HG03045 (cell line): ENCODE measurements around the gene CELF5.
"Not testable (repeated sequence)": the region's sequence is repeated elsewhere in the genome, so short reads cannot be mapped to it uniquely, and the experiment has no call there.

ENCODE experiments used
- ATAC-seq: cut with Tn5 transposase; IDR thresholded peaks from one replicate; pipeline ENCODE4 v1.9.1; 2021; ENCODE audit warnings: mild to moderate bottlenecking, moderate library complexity; ENCODE audit not compliant: unreplicated experiment

Gene CELF5

DNA sequence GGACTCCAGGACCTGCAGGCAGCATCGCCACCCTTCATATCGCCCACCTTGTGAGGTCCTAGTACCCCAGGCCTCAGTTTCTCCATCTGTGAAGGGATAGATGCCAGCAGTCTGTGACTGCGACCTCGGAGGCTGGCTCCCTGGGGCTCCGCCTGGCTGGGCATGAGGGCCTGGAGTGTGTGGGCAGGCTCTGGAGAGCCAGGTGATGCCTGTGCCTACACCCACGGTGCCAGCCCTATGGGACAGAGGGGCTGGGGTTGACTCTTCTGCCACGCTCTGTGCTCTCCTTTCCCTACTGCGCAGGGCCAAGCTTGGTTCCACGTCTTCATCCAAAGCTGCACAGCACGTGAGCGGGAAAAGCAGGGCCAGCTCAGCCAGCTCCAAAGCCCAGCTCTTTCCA, 115.9 kb downstream of the CELF5 start:
- no peak for ATAC-seq

DNA sequence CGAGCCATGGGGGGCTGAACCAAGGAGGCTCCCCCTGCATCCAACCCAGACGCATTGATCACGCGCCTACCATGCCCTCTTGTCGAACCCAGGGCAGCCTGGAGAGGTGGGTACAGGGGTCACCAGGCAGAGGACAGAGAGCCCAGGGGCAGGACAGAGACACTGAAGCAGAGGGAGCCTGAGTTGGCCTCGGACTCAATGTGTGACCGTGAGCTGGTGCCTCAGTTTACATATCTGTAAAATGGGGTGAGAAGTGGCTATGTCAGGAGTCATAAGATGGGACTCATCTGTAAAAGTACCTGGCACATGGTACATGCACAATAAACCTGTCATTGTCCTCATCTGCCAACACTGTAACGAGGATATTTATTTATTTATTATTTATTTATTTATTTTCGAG, 117.8 kb downstream of the CELF5 start:
- no peak for ATAC-seq

DNA sequence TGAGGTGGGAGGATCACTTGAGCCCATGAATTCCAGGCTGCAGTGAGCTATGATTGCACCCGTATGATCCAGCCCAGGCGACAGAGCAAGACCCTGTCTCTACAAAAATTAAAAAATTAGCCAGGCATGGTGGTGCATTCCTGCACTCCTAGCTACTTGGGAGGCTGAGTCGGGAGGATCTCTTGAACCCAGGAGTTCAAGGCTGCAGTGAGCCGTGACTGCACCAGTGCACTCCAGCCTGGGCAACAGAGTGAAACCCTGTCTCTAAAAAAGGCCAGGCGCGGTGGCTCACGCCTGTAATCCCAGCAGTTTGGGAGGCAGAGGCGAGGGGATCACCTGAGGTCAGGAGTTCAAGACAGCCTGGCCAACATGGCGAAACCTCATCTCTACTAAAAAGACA, 118.5 kb downstream of the CELF5 start:
- ATAC-seq: not testable (repeated sequence)

DNA sequence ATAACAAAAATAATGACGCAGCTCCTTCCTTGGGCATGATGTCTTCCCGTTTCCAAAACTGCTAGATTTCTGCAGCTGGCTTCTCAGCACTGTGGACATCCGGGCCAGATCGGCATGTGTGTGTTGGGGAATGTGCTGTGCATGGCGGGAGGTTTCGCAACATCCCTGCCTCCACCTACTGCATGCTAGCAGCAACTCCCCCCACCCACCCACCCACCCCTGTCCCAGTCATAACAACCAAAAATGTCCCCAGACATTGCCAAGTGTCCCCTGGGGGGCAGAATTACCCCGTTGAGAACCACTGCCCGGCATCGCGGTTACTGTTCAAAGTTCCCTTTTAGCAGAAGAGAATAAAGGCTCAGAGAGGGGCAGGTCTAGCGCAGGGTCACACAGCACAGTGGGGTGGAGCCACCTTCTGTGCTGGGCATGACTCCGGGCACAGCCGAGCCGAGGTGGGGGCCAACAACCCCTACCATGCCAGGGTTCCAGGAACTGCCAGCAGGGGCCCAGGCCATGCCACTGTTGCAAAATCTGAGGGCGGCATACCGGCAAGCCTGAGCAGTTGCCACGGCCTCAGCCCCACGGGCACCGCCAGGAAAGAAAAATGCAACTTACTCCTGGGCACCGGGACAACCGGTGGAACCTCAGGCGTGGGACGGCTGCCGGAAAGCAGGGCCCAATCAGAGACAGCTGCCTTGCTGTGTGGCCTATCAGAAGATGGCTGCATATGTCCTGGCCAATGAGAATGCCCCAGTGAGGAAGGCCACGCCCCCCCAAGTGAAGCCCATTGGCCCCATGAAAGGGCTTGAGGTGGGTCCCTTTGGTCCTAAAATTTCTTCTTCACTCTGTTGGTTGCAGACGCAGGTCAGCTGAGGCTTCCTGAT, 119.4 kb downstream of the CELF5 start:
- no peak for ATAC-seq

- ATAC-seq: no peak
These were observed 120.4 kb downstream of the CELF5 start for GRCh38 chr19:3344608-3345598.

GRCh38 chr19:3345850-3346460, 121.5 kb downstream of the CELF5 start:
- no peak for ATAC-seq
